Thoracic aorta (tissue), 2 donors: Measurements from ENCODE around the gene OR9A4. TPM values are rescaled to one million over a fixed set of nuclear protein-coding genes. Genes with fewer than 3 reads are reported as not detected.

Source experiments
- ATAC-seq: fragments of 150-250 bp; one replicate; pipeline ENCODE4 v1.8.0; 2017; ENCODE audit warnings: low read depth; ENCODE audit not compliant: insufficient number of reproducible peaks, low FRiP score
- DNase-seq: peaks from one replicate; pipeline ENCODE4 v3.0.0-alpha.2; 2020; ENCODE audit warnings: low spot score
- H3K27ac ChIP-seq, 2 donors: fragments of 200-600 bp; sonication (generic); 1 replicate in 1 of 2; 2 replicates in 1 of 2; pipeline ENCODE4 v1.5.1; 2016; ENCODE audit warnings: mild to moderate bottlenecking in 2 of 2, moderate library complexity in 2 of 2
- H3K27me3 ChIP-seq: fragments of 200-600 bp; sonication (generic); replicated peaks from 2 replicates; pipeline ENCODE4 v1.6.0; 2016; ENCODE audit warnings: mild to moderate bottlenecking; ENCODE audit not compliant: insufficient read depth
- H3K36me3 ChIP-seq: fragments of 200-600 bp; sonication (generic); one replicate; pipeline ENCODE4 v1.5.1; 2016
- H3K4me1 ChIP-seq, 2 donors: fragments of 200-600 bp; sonication (generic); 1 replicate in 1 of 2; 2 replicates in 1 of 2; pipeline versions ENCODE4 v1.5.1 to v1.6.0; 2016; ENCODE audit warnings: low read depth in 2 of 2, mild to moderate bottlenecking in 1 of 2; ENCODE audit not compliant: control insufficient read depth in 1 of 2
- H3K4me3 ChIP-seq: fragments of 200-600 bp; sonication (generic); 2 replicates; pipeline ENCODE4 v1.5.1; 2016; ENCODE audit warnings: mild to moderate bottlenecking
- H3K9me3 ChIP-seq: fragments of 200-600 bp; sonication (generic); 2 replicates; pipeline ENCODE4 v1.5.1; 2016
- total RNA-seq, 2 donors: library from RNA; depleted of rRNA; stranded (reverse); fragments of >200 nt; gene quantifications; one replicate each; pipeline versions ENCODE4 v1.1.0 to v1.2.3, GENCODE V29; 2016
- TF ChIP-seq, protein P1 (sequence below): fragments of 200-600 bp; sonication (generic); IDR thresholded peaks from one replicate; pipeline ENCODE4 v1.5.1; 2019; ENCODE audit warnings: antibody characterized with exemption

Gene OR9A4
- total RNA-seq, 2 donors from 2014 or later = not detected

DNA sequence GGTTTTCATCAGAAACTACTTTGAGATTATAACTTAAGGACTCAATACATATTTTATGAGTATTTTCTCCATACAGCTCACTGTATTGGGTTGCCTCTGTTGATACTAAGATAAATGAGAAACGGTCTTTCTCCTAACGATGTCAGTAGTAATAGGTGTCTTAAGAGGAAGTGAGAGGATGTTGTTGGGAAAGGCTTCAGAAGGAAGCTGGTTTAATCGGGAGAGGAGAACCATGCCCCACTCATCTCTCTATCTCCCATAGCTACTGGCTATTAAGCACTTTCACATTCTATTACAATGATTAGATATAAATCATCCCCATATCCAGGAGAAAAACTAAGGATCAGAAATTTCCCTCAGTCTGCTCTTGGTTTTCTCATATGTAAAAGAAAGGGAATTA, 28.6 kb downstream of the OR9A4 start:
- no peak for ATAC-seq
- H3K36me3 ChIP-seq = no peaks in the 10 kb centered on the region
- H3K4me1 ChIP-seq = no peaks in the 10 kb centered on the region
- H3K27ac ChIP-seq = no peak overlapping the region
- H3K4me3 ChIP-seq = no peak overlapping the region
- H3K27me3 ChIP-seq = no peaks in the 10 kb centered on the region
- DNase-seq = no peak
- peaks cover 10% of the 10 kb centered on the region for H3K9me3 ChIP-seq
- TF ChIP-seq, protein P1, sequence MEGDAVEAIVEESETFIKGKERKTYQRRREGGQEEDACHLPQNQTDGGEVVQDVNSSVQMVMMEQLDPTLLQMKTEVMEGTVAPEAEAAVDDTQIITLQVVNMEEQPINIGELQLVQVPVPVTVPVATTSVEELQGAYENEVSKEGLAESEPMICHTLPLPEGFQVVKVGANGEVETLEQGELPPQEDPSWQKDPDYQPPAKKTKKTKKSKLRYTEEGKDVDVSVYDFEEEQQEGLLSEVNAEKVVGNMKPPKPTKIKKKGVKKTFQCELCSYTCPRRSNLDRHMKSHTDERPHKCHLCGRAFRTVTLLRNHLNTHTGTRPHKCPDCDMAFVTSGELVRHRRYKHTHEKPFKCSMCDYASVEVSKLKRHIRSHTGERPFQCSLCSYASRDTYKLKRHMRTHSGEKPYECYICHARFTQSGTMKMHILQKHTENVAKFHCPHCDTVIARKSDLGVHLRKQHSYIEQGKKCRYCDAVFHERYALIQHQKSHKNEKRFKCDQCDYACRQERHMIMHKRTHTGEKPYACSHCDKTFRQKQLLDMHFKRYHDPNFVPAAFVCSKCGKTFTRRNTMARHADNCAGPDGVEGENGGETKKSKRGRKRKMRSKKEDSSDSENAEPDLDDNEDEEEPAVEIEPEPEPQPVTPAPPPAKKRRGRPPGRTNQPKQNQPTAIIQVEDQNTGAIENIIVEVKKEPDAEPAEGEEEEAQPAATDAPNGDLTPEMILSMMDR = no peak

DNA sequence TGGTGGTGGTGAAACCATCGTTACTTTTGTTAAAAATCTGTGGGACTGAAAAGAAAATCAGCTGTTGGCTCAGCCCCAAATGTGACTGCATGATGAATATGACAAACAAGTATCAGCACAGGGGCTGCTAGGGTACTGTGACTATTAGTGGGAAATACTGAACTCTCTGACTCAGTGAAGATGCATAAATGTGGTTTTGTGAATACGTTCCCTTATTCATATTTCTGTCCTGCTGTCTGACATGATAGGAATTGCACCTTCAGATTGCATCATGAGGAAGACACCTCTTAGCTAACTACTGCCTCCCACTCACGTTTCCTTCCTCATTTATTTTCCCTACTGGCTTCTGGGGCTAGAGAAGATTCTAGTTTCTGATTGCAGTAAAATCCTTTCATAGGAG, 29.2 kb downstream of the OR9A4 start:
- H3K36me3 ChIP-seq = no peaks in the 10 kb centered on the region
- no peaks in the 10 kb centered on the region for H3K27me3 ChIP-seq
- H3K9me3 ChIP-seq = peaks cover 10% of the 10 kb centered on the region
- ATAC-seq (no peak), DNase-seq (no peak)
- TF ChIP-seq, protein P1 = no peak
- no peak overlapping the region for H3K4me3 ChIP-seq
- H3K4me1 ChIP-seq = no peaks in the 10 kb centered on the region
- H3K27ac ChIP-seq = no peak overlapping the region

DNA sequence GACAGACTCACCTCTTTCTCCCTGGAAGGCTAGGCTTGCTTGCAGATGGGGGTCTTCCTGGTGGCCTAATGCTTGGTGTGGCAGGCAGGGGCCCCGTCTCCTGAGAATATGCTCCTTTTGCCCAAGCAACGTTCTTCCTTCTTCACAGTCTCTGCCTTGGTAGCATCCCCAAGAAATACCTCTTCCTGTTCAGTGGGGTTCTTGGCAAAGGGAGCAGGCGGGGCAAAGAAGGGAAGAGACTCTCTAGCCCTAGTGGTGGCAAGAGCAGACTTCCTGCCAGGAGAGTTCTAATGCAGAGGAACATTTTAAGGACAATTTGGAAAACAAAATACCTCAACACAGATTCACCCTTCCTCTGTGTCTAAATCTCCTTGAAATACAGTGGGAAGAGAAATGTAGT, 30.6 kb downstream of the OR9A4 start, which contains the start of gene CLEC5A:
TSS of gene CLEC5A (minus strand) at position 179 of the 400 bp plus-strand sequence. CDS start 682 bp downstream, outside the sequence.
- H3K36me3 ChIP-seq = no peaks in the 10 kb centered on the region
- DNase-seq (no peak), ATAC-seq (no peak)
- TF ChIP-seq, protein P1 = no peak
- peaks cover 3% of the 10 kb centered on the region for H3K9me3 ChIP-seq
- H3K27ac ChIP-seq = no peak within 1 kb of the TSS
- no peaks in the 10 kb centered on the region for H3K27me3 ChIP-seq
- H3K4me3 ChIP-seq = peak within 1 kb of the TSS; percentile 29
- H3K4me1 ChIP-seq = no peaks in the 10 kb centered on the region

DNA sequence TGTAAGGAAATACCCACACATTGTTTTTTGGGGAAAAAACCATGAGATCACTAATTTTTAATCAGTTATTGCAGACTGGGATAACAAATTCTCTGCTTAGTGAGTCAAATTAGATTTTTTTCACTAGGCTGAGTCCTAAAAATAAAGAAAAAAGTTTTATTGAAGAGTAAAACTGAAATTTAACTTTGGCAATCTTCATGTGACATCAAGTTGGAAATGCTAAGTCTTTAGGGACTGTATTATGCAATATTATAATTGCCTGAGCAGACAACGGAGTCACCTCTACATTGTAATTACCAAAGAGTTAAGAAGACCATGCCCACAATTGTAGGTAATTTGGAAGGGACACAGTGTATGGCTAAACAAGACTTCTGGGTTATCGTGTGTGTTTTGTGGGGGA, 32.8 kb downstream of the OR9A4 start:
- H3K36me3 ChIP-seq = no peaks in the 10 kb centered on the region
- H3K4me1 ChIP-seq = no peaks in the 10 kb centered on the region
- no peak for DNase-seq
- H3K4me3 ChIP-seq = no peak overlapping the region
- TF ChIP-seq, protein P1 = no peak
- H3K27me3 ChIP-seq = no peaks in the 10 kb centered on the region
- no peak for ATAC-seq
- H3K27ac ChIP-seq = no peak overlapping the region
- no peaks in the 10 kb centered on the region for H3K9me3 ChIP-seq

DNA sequence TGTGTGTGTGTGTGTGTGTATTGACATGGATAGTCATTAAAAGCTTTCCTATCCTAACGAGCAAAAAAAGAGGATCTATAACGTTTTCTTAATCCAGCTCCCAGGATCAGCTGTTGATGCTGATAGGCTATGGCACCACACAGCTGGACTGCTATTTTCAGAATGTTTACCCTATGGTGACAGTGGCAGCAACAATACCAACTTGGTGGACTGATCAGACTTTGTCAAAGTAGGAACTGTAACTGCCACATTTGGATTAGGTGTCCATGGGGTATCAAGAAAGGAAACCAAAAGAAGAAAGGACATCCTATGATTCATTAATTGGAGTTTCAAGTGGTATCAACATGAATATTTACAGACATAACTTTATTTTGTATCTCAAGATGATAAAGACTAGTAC, 33.3 kb downstream of the OR9A4 start:
- H3K9me3 ChIP-seq = no peaks in the 10 kb centered on the region
- no peak for ATAC-seq

More for the DNA sequence above, 33.3 kb downstream of the OR9A4 start:
- no peak for DNase-seq
- Histone ChIP-seq H3K36me3 (no peaks in the 10 kb centered on the region), H3K27ac (no peak overlapping the region), H3K4me3 (no peak overlapping the region), H3K27me3 (no peaks in the 10 kb centered on the region), H3K4me1 (no peaks in the 10 kb centered on the region)
- TF ChIP-seq, protein P1 = no peak
